Upper lobe of left lung (tissue), 4 donors: Measurements from ENCODE around the gene BRS3.

ENCODE experiments used
- POLR2AphosphoS5 ChIP-seq, 2 donors: sonication (generic); formaldehyde crosslinking; IDR thresholded peaks; one replicate each; pipeline ENCODE4 v1.5.1; 2017; ENCODE audit warnings: antibody characterized with exemption in 2 of 2
- TF ChIP-seq, protein P1 (sequence below), 6 experiments: fragments of 450-650 bp in 4 of 6; fragments of 200-600 bp in 2 of 6; sonication (generic) in 2 of 6; IDR thresholded peaks; one replicate each; pipeline ENCODE4 v1.5.1; 2016 to 2019; ENCODE audit warnings: antibody characterized with exemption in 6 of 6

DNA sequence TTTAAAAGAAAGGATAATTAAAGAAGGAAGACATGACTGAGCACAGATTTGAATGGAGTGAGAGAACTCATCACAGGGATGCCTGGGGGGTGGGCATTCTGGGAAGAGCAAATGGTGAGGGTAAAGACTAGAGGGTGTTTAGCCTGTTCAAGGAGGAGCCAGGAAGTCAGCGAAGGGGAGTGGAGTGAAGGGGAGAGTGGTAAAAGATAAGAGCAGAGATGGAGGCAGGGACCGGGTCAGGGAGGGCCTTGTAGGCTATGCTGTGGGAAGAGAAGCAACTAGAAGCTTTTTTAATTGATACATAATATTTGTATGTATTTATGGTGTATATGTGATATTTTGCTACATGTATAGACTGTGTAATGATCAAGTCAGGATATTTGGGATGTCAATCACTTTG is 42.0 kb downstream of the BRS3 start:
- TF ChIP-seq POLR2AphosphoS5 (IDR thresholded peaks at IDR 0.05): no peak
- TF ChIP-seq, protein P1, sequence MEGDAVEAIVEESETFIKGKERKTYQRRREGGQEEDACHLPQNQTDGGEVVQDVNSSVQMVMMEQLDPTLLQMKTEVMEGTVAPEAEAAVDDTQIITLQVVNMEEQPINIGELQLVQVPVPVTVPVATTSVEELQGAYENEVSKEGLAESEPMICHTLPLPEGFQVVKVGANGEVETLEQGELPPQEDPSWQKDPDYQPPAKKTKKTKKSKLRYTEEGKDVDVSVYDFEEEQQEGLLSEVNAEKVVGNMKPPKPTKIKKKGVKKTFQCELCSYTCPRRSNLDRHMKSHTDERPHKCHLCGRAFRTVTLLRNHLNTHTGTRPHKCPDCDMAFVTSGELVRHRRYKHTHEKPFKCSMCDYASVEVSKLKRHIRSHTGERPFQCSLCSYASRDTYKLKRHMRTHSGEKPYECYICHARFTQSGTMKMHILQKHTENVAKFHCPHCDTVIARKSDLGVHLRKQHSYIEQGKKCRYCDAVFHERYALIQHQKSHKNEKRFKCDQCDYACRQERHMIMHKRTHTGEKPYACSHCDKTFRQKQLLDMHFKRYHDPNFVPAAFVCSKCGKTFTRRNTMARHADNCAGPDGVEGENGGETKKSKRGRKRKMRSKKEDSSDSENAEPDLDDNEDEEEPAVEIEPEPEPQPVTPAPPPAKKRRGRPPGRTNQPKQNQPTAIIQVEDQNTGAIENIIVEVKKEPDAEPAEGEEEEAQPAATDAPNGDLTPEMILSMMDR (IDR thresholded peaks at IDR 0.05): no peak
